KOPT-K1 (cell line): ENCODE measurements around the gene COPZ2.
"Not testable (repeated sequence)": the region's sequence is repeated elsewhere in the genome, so short reads cannot be mapped to it uniquely, and the experiment has no call there.

Source experiments
- H3K27ac ChIP-seq: fragments of 200-600 bp; sonication (generic); 2 replicates; pipeline ENCODE4 v1.5.1; 2016; ENCODE audit warnings: antibody characterized with exemption, mild to moderate bottlenecking, low read depth, low read length; ENCODE audit not compliant: poor library complexity, severe bottlenecking
- H3K36me3 ChIP-seq: fragments of 200-600 bp; sonication (generic); 2 replicates; pipeline ENCODE4 v1.5.1; 2017; ENCODE audit warnings: antibody characterized with exemption, mild to moderate bottlenecking, low read length, moderate library complexity; ENCODE audit not compliant: insufficient read depth
- H3K9me3 ChIP-seq: fragments of 200-600 bp; sonication (generic); 2 replicates; pipeline ENCODE4 v1.5.1; 2017; ENCODE audit warnings: antibody characterized with exemption, low read length, mild to moderate bottlenecking; ENCODE audit not compliant: insufficient read depth, poor library complexity, severe bottlenecking

COPZ2 gene

DNA sequence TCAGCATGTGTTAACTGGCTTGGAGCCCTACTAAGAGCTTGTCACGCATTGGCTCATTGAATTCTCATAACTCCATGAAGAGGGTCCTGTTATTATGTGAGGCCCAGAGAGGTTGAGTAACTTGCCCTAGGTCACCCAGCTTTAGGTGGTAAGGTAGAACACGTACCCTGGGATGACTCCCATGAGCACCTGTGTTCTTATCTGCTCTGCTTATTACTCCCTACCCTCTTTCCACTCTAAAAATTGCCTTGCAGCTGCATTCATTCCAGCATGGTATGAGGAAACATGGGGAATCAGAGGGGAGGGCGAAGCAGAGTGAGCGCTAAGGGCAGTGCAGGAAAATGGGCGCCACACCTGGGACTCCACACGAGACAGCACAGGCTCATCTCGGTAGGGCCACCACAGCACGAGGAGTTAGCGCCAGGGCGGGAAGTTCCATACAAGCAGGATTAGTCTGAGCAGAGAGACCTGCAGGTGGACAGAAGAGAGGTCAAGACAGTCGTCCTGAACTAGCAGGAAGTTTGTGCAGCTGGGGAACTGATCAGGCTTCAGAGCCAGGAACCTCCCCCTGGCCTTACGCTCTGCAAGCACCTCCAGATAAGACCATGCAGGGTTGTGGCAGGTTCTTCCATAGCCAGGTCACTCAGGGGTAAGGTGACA is 10.1 kb downstream of the COPZ2 start:
- Histone ChIP-seq H3K36me3 (no peaks in the 10 kb centered on the region), H3K9me3 (no peaks in the 10 kb centered on the region), H3K27ac (no peak overlapping the region)

DNA sequence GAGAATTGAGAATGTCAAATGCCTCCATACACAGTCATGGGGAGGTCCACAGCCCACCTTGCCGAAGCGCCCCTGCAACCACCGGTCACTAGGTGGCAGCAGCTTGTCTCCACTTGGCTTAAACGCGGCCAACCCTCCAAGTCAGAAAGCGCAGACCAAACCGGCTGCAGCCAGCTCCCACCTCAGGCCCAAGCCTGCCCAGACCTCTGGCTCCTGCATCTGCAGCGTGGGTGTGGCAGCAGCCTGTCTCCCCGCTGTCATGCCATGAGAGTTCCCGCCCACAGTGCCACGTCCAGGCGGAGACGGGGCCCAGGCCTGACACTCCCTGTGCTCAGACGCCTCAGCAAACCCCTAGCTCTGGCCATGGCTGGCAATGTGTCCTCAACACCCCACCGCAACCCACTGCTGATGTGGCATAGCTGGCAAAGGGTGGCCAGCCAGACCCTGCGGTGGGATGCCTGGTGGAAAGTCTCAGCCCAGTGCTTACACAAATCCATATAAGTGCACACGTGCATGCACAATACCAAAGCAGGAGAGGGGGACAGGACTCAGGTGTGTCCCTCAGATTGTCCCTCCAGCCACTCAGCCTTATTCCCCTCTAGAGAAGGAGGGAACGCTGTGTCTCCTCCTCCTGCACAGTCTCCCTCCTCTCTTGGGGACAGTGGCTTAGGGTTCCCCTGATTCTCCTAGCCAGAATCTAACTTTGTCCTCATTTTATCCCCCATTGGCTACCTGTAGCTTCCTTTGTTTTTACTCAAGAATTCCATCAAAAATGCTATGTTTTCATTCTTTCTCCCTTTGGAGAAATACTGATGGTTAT is 10.9 kb downstream of the COPZ2 start:
- no peaks in the 10 kb centered on the region for H3K36me3 ChIP-seq
- H3K9me3 ChIP-seq: no peaks in the 10 kb centered on the region
- no peak overlapping the region for H3K27ac ChIP-seq

GRCh38 chr17:48025904-48026501 is 11.6 kb downstream of the COPZ2 start:
- no peaks in the 10 kb centered on the region for H3K36me3 ChIP-seq
- no peaks in the 10 kb centered on the region for H3K9me3 ChIP-seq
- H3K27ac ChIP-seq: no peak overlapping the region

GRCh38 chr17:48025040-48025903 is 12.3 kb downstream of the COPZ2 start:
- Histone ChIP-seq H3K9me3 (no peaks in the 10 kb centered on the region), H3K36me3 (no peaks in the 10 kb centered on the region), H3K27ac (no peak overlapping the region)

DNA sequence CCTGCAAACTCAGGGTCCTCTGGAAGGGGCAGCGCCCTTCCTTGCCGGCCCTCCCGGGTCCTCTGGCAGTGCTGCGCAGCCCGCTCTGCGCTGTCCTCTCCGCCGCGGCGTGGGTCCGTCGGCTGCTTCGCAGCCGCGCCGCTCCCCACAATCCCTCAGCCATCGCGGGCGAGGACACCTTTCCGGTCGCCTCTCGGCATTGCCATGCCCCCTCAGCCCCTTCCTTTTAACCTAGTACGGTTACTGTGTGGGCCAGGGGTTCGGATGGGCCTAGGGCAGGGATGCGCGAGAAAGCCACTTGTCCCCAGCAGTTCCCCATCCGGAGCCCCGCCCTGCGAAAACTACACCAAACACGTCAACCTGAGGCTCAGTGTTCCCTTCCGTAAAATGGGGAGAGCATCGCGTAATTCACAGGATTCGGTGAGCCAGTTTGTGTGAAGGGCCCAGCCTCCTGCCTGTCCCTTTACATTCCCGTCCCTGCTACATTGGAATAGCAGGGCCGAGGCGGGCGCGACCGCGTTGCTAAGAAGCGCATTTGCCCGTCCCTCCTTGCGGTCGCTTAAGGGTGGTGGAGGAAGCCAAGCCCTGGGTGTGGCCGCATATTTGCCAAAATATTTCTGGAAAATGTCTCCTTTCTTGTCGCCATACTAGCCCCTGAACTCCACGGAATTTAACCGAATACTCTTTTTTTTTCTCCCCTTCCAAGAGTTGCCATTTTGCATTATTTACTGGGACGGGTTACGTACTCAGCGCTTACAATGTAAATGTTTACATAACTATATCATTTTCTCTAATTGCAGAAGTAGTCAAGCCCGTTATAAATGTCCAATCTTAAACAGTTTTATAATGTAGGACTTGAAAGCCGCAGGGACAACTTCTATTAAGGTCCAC is 13.2 kb downstream of the COPZ2 start:
- Histone ChIP-seq H3K27ac (no peak overlapping the region), H3K9me3 (no peaks in the 10 kb centered on the region), H3K36me3 (no peaks in the 10 kb centered on the region)

GRCh38 chr17:48023400-48024148 is 14.0 kb downstream of the COPZ2 start:
- Histone ChIP-seq H3K36me3 (no peaks in the 10 kb centered on the region), H3K27ac (no peak overlapping the region), H3K9me3 (no peaks in the 10 kb centered on the region)

DNA sequence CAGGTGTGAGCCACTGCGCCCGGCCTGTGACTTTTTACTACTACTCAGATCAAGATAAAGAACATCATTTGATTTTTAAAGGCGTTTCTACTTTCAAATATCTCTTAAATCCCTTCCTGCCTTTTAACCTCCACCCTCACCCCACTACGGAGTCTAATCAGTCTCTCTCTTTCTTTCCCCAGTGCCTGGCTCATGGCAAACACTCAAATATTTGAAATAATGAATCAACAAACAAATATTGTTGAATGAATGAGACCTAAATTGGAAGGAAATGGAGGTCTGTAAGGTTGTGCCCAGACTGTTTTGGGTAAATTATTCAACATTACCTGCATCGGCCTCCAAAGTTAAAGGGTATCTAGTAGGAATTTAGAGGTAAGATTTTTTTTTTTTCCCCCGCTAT is 14.7 kb downstream of the COPZ2 start:
- H3K36me3 ChIP-seq: no peaks in the 10 kb centered on the region
- no peak overlapping the region for H3K27ac ChIP-seq
- no peaks in the 10 kb centered on the region for H3K9me3 ChIP-seq

GRCh38 chr17:48021934-48022333 is 15.7 kb downstream of the COPZ2 start:
- H3K36me3 ChIP-seq: no peaks in the 10 kb centered on the region
- H3K27ac ChIP-seq: no peak overlapping the region
- no peaks in the 10 kb centered on the region for H3K9me3 ChIP-seq

DNA sequence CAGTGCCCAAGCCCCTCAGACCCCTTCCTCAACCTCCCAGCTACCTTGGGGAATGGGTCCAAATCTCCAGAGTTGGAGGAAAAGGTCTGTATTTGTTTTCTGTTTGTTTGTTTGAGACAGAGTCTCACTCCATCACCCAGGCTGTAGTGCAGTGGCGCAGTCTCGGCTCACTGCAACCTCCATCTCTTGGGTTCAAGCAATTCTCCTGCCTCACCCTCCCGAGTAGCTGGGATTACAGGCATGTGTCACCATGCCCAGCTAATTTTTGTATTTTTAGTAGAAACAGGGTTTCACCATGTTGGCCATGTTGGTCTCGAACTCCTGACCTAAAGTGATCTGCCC is 19.8 kb downstream of the COPZ2 start:
- not testable (repeated sequence) for H3K9me3 ChIP-seq, H3K36me3 ChIP-seq
- H3K27ac ChIP-seq: peak overlapping the region; percentile 52

DNA sequence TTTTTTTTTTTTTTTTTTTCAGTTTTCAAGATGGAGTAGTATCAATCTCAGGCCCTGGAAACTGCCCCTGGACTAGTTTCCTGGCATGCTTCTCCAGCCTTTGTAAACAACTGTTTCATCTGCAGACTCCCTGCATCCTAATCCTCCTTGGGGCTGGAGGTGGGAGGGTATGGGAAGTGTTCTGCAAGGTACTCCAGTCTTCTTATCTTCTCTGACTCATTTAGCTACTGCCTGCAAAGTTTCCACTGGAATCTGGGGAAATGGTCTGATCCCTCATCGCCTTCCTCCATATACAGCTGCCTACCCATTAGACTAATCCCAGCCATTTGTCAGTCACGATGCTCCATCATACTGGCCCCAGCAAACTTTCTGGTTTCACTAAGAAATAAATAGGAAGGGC is 21.5 kb downstream of the COPZ2 start:
- H3K9me3 ChIP-seq: no peaks in the 10 kb centered on the region
- no peaks in the 10 kb centered on the region for H3K36me3 ChIP-seq
- H3K27ac ChIP-seq: no peak overlapping the region

DNA sequence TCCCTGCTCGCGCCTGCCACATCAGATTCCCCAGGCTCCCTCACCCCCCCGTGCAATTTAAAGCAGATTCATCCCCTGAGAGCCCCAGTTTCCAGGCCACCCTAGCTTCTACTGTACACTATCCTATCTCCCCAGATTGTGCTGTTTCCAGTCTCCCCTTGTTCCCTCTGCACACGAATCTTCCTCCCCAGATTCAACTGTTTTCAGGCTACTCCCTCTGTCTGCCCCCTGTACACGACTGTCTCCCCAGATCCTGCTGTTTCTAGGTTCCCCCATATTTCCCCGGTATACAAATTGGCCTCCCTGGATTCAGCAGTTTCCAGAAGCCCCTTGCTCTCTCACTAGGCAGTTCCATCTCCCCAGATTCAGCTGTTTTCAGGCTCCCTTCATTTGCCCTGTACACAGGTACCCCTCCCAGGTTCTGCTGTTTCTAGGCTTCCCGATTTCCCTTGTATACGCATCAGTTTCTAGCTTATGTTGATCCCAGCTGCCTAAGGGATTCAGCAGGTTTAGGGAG is 22.9 kb downstream of the COPZ2 start:
- Histone ChIP-seq H3K27ac (no peak overlapping the region), H3K9me3 (no peaks in the 10 kb centered on the region), H3K36me3 (no peaks in the 10 kb centered on the region)

- no peaks in the 10 kb centered on the region for H3K36me3 ChIP-seq
- no peaks in the 10 kb centered on the region for H3K9me3 ChIP-seq
- no peak overlapping the region for H3K27ac ChIP-seq
Measured at GRCh38 chr17:48013876-48014594, 23.6 kb downstream of the COPZ2 start.

DNA sequence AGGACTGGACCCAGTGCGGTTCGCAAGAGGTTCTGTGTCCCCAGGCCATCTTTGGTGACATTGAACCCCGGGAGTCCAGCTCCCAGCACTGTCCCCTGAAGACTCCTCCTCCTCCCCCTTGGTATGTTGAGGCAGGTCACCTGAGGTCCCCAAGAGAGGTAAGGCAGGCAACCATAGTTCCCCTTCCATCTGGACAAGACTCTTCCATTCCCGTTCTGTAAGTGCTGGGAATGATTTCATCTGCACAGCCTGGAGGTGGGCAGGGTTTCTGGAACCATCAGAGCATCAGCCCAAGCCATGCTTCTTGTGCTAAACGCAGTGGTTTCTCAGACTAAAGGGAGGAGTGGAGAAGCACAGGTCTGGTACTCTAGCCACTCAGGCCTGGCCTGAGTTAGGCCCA is 24.9 kb downstream of the COPZ2 start:
- H3K9me3 ChIP-seq: no peaks in the 10 kb centered on the region
- H3K36me3 ChIP-seq: no peaks in the 10 kb centered on the region
- H3K27ac ChIP-seq: no peak overlapping the region
